HFF-Myc (cell line): ENCODE results near the gene KCNH5.

Experiments used
- DNase-seq: peaks from one replicate; pipeline ENCODE4 v3.0.0-alpha.2; 2011; ENCODE audit warnings: low read depth; ENCODE audit errors: extremely low read depth
- H3K4me3 ChIP-seq: replicated peaks from 2 replicates; pipeline ENCODE4 v1.5.1; 2011; ENCODE audit warnings: low read depth, mild to moderate bottlenecking, control low read depth, low read length
- TF ChIP-seq, protein P1 (sequence below): IDR thresholded peaks from 2 replicates; pipeline ENCODE4 v1.5.1; 2012; ENCODE audit warnings: mild to moderate bottlenecking, low read depth, low read length, control low read depth; ENCODE audit errors: missing control alignments

The KCNH5 gene

DNA sequence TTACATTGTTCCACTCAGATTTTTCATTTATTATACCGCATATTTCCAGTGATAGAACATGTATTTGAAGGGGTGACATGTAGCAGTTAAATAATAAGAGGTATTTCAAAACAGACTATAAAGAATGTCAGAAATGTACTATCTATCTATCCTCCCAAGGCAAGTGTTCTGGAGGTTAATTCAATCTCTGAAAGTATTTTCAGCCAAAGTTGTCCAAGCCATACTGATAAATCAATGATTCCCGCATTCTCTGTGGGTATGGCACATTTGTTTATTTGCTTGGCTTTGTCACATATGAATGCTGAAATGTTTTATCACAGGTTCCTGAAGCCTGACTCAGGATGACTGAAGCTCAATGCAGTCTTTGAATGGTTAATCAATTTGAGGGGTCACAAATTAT is 35.8 kb downstream of the KCNH5 start:
- DNase-seq, result no peak
- no peak overlapping the region for H3K4me3 ChIP-seq
- TF ChIP-seq, protein P1, sequence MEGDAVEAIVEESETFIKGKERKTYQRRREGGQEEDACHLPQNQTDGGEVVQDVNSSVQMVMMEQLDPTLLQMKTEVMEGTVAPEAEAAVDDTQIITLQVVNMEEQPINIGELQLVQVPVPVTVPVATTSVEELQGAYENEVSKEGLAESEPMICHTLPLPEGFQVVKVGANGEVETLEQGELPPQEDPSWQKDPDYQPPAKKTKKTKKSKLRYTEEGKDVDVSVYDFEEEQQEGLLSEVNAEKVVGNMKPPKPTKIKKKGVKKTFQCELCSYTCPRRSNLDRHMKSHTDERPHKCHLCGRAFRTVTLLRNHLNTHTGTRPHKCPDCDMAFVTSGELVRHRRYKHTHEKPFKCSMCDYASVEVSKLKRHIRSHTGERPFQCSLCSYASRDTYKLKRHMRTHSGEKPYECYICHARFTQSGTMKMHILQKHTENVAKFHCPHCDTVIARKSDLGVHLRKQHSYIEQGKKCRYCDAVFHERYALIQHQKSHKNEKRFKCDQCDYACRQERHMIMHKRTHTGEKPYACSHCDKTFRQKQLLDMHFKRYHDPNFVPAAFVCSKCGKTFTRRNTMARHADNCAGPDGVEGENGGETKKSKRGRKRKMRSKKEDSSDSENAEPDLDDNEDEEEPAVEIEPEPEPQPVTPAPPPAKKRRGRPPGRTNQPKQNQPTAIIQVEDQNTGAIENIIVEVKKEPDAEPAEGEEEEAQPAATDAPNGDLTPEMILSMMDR, result no peak

DNA sequence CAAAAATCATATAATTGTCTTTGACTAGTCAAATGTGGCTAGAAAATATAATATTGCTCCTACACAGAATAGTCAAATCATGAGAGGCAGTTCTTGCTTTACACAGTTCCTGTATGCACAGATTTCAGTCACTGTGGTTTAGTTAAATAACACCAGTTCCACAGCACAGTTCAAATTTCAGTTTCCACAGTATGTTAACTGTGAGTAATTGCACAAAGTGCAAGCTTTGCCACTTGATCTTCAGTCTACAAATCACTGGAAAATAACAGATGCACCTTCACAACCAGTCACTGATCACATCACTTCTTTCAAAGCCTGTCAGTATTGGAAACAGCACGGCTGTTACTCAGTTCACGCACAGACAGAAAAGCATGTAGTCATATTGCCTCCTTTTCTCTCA is 38.7 kb downstream of the KCNH5 start:
- TF ChIP-seq, protein P1, result no peak
- H3K4me3 ChIP-seq, result no peak overlapping the region

DNA sequence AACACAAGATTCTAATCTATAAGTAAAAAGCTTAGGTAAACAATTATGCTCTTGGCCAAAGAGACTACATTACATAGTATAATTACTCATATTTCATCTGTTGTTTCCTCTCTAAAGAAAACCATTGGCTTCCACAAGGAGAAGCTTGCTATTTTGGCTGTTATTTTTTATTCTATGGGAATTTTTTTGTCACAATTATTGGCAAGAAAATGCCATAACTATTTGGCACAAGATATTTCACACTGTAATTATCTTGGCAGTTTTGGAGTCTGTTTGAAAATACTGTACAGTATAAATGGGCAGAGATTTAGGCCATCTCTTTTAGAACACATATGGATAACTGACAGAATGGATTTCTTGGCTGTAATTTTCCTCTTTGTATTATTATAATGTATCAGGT is 51.2 kb downstream of the KCNH5 start:
- DNase-seq, result no peak
- TF ChIP-seq, protein P1, result no peak
- no peak overlapping the region for H3K4me3 ChIP-seq

More for the DNA sequence above, 38.7 kb downstream of the KCNH5 start:
- no peak for DNase-seq

DNA sequence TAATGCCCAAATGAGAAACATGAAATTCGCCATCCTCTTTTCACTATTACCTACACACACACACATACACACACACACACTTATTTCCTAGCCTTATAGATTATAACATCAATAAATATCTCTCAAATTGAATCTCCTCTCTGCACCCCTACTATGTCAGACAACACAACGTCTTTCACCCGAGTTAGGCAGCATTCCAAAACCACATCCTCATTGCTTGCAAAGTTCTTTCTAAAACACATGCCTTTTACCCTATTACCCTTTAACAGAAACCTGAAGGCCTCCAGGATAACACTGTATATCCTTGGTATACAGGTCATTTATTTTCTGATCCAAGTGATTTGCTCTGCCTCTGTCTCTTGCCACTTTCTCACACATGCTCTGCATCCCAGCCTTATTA is 56.3 kb downstream of the KCNH5 start:
- DNase-seq, result no peak
- H3K4me3 ChIP-seq, result no peak overlapping the region
- TF ChIP-seq, protein P1, result no peak

DNA sequence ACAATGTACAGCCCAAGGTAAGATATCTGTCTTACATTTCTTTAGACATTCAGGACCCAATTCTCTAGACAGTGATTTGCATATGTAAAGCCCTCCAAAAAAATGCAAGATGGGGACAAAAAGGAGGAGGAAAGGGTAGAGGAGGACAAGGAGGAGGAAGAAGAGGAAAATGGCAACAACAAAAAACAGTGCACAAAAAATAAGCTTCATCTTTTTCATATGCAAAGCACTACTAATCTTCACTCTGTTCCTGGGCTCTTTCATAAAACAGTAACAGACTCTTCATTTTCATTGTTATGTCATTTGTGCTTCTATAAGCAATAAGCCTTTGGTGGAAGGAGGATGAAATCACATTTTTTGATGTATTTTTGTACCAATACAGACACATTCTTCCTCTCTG is 61.4 kb downstream of the KCNH5 start:
- no peak overlapping the region for H3K4me3 ChIP-seq
- DNase-seq, result no peak
- TF ChIP-seq, protein P1, result no peak

DNA sequence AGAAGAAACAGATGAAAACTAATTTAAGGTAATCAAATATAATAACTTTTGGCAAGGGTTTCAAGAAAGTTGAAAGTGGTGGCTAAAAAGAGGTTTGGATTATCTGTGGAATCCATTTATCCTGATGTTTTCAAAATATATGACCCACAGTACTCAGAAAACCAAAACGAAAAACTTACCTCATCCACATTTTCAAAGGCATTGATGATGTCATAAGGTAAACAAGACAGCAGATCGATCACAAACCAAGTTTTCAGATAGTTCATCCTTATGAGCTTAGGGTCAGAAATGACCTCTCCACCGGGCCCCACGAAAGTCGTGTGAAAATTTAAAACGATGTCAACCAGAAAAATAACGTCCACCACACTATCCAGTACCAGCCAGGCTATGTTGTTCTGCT is 64.6 kb downstream of the KCNH5 start:
- TF ChIP-seq, protein P1, result no peak
- H3K4me3 ChIP-seq, result no peak overlapping the region
- DNase-seq, result no peak

DNA sequence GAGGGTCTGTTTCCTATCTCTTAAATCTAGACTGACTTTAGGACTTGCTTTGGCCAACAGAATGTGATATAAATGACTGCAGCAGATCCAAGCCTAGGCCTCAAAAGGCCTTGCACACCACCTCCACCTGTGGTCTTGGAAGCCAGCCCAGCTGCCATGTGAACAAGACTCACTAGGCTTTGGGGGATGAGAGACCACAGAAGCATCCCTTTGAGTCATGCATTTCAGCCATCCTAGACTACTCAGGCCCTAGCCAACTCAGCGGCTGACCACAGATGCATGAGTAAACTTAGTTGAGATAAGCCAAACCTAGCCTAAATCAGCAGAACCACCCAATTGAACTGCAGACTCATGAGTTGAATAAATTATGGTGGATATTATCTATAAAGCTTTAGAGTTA is 87.7 kb downstream of the KCNH5 start:
- no peak overlapping the region for H3K4me3 ChIP-seq
- peak; percentile 35 for DNase-seq
- TF ChIP-seq, protein P1, result no peak
